ENCODE data around the gene ADAMTS12. TPM values are rescaled to one million over a fixed set of nuclear protein-coding genes. Genes with fewer than 3 reads are reported as not detected.

ADAMTS12 gene
- total RNA-seq, 2 experiments from 2014 or later = not detected

DNA sequence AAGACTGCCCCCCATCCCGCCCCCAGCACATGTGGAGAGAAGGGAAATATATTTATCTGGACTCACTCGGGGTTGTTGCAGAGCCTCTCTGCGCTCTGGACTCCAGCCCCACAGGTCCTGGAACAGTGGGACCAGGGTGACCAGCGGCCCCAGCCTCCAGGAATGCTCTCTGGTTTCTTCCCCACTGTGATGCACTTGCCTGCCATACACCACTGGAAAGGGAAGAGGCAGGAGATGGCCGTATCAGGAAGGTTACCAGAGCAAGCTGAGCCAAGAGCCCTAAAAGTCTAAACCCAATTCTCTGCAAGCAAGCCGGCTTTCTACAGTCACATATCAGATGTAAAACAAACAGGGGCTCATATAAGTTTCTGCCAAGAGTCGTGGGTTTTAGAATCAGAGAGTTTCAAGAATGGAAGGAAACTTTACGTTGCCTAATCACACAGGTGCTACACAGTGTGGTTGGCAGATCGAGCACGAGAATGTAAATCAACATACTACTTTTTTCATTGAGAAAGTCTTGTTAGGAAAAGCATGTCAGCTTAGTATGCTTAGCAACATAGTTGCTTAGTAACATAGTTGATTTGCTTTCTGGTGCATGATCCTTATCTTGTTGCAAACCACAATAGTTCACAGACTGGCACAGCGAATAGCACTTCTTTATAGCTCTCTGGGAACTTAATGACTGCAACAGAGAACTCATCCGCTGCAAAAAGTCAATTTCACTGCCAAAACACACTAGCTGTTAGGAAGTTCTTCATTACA, 249.9 kb downstream of the ADAMTS12 start:
- Mint-ChIP-seq H3K4me3 (no peak overlapping the region), H3K9me3 (peaks cover 2% of the 10 kb centered on the region), H3K36me3 (ENCODE audit: low read depth) (no peaks in the 10 kb centered on the region), H3K27ac (no peak overlapping the region), H3K4me1 (peaks cover 2% of the 10 kb centered on the region), H3K27me3 (no peaks in the 10 kb centered on the region)
- ChIA-PET CTCF (no interaction called here), POLR2A (no interaction called here)
- DNase-seq = no peak

DNA sequence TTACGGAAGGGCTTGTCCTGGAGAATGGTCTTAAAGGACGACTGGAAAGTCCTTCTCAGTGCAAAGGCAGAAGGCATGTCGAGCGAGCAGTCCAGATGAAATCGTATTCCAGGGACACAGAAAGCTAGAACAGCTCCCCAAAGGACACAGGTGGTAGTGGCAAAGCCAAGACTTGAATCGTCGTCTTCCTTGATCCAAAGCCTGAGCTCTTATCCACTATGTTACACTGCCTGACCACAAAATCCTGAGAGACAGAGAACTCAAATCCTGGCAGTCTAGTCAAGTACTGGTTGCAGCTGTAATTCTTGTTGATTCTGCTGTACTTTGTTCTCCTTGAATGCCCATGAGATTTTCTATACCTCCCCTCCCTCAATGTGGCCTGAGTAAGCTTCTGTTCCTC, 252.3 kb downstream of the ADAMTS12 start:
- DNase-seq = no peak
- Mint-ChIP-seq H3K36me3 (ENCODE audit: low read depth) (no peaks in the 10 kb centered on the region), H3K9me3 (no peaks in the 10 kb centered on the region), H3K4me3 (no peak overlapping the region), H3K27ac (no peak overlapping the region), H3K27me3 (no peaks in the 10 kb centered on the region), H3K4me1 (peaks cover 2% of the 10 kb centered on the region)
- POLR2A ChIA-PET = no interaction called here
- CTCF ChIA-PET = no interaction called here

DNA sequence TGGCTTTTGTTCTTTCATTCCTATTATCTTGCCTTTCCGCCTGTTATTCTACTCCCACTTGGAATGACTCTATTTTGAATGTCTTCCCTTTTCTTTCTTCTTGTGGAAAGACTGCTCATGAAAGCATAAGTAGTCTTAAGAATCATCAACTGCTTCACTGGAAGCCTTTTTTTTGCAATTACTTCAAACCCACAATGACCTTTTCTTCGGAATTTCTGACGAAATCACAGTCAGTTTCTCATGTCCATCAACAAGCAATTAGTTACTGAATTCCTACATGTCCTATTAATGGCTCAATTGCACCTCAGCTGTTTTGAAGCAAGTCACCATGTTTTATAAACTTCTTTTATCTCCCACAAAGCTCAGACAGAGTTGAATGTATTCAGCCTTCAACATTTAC, 254.8 kb downstream of the ADAMTS12 start:
- ChIA-PET CTCF (no interaction called here), POLR2A (no interaction called here)
- no peaks in the 10 kb centered on the region for H3K4me1 Mint-ChIP-seq
- H3K4me3 Mint-ChIP-seq = no peak overlapping the region
- no peaks in the 10 kb centered on the region for H3K36me3 Mint-ChIP-seq (ENCODE audit: low read depth)
- H3K27ac Mint-ChIP-seq = no peak overlapping the region
- H3K9me3 Mint-ChIP-seq = no peaks in the 10 kb centered on the region
- H3K27me3 Mint-ChIP-seq = no peaks in the 10 kb centered on the region
- no peak for DNase-seq

DNA sequence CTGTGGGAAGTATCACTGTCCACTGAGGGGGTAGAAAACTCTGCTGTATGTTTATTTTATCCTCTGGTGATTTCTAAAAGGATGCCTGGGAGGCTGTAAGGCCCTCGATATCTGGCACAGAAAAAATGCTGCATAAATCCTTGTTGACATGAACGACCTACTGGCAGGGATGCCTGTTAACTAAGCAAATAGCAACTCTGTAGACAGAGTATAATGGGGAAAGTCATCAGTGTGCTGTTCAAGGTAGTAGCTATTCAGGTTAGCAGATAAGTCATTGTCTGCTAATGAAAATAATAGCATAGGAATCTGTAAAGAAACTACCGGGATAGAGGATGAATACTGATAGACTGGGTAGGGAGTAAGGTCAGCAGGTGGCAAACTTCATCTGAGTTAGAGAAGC, 256.2 kb downstream of the ADAMTS12 start:
- Mint-ChIP-seq H3K27me3 (no peaks in the 10 kb centered on the region), H3K36me3 (ENCODE audit: low read depth) (no peaks in the 10 kb centered on the region), H3K9me3 (no peaks in the 10 kb centered on the region), H3K4me1 (no peaks in the 10 kb centered on the region), H3K4me3 (no peak overlapping the region), H3K27ac (no peak overlapping the region)
- CTCF ChIA-PET = no interaction called here
- POLR2A ChIA-PET = no interaction called here
- DNase-seq = no peak

DNA sequence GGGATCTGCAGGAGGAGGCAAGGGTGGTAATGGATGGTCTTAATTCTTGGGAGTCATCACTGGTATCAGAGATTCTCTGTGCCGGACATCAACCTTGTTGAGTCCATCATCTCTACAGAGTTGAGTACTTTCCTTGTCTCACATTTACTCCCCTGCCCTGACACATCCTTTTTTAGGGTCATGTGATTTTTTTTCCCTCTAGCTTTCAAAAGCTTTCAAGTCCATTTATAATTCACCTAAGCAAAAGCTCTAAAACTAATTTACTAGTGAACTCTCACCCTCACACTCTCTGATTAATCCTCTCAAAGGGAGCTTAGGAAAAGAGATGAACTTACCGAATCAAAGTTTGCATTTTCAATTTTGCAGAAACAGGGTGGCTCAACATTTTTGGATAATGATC, 258.1 kb downstream of the ADAMTS12 start:
- H3K4me3 Mint-ChIP-seq = no peak overlapping the region
- no peaks in the 10 kb centered on the region for H3K4me1 Mint-ChIP-seq
- no peak overlapping the region for H3K27ac Mint-ChIP-seq
- CTCF ChIA-PET = no interaction called here
- DNase-seq = no peak
- POLR2A ChIA-PET = no interaction called here
- no peaks in the 10 kb centered on the region for H3K27me3 Mint-ChIP-seq
- H3K36me3 Mint-ChIP-seq (ENCODE audit: low read depth) = no peaks in the 10 kb centered on the region
- H3K9me3 Mint-ChIP-seq = no peaks in the 10 kb centered on the region

DNA sequence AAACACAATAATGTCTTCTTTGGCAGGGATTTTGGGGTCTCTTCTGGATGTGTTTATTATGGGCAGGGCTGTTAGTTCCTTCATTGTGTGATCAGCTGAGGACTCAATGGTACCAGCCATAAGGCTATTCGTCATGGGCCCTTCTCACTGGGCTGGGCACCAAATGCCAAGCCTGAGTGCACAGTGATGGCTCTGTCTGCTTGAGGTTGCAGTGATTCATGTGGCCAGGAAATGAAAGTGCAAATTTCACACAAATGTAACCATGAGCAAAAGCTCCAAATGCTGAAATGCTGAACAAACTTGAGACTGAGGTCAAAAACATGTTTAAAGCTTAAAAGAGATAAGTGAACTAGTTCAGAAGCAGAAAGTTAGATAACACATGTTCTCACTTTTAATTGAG, 260.0 kb downstream of the ADAMTS12 start:
- Mint-ChIP-seq H3K27ac (no peak overlapping the region), H3K4me3 (no peak overlapping the region), H3K36me3 (ENCODE audit: low read depth) (no peaks in the 10 kb centered on the region), H3K9me3 (no peaks in the 10 kb centered on the region), H3K4me1 (no peaks in the 10 kb centered on the region), H3K27me3 (no peaks in the 10 kb centered on the region)
- DNase-seq = no peak
- ChIA-PET CTCF (interaction anchor here (0.6 kb wide), 1 partner anchor 33 kb away, joined by 3 read pairs; no protein-coding TSS in a partner anchor), POLR2A (no interaction called here)

DNA sequence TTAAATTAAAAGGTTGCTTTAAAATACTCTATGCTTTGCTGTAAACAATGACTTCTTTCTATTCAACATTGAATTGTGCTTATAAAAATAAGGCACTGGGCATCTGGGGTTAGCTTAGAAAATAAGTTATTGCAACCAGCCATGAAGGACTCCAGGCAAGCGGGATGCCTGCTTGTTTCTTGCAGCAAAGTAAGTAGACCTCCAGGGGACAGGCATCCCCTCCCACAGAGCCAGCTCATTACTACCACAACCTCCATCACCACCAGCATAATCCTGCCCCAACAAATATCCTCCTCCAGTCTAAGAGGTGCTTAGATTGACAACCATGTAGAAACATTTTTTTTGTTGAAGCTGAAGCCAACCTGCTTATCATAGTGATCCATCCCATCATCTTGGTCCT, 260.7 kb downstream of the ADAMTS12 start:
- no peak overlapping the region for H3K4me3 Mint-ChIP-seq
- POLR2A ChIA-PET = no interaction called here
- CTCF ChIA-PET = no interaction called here

DNA sequence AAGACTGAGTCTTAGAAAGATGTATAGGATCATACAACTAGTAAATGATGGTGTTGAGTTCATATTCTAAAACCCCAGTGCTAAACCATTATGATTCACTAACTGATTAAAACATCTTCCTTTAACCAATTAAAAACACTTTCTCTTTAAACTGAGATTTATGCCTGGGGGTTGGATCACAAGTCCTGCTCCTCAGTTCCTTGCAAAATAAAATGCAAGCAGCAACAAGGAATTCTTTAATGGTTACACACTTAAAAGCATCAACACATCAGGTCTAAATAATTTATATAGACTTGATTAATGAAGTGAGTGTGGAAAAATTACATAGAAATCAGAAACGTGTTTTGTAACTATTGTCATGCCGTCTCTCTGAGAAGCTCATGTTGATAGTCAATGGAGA, 261.8 kb downstream of the ADAMTS12 start:
- no peak for DNase-seq
- Mint-ChIP-seq H3K4me1 (no peaks in the 10 kb centered on the region), H3K9me3 (no peaks in the 10 kb centered on the region), H3K36me3 (ENCODE audit: low read depth) (no peaks in the 10 kb centered on the region), H3K27ac (no peak overlapping the region), H3K27me3 (no peaks in the 10 kb centered on the region), H3K4me3 (no peak overlapping the region)
- ChIA-PET CTCF (no interaction called here), POLR2A (no interaction called here)

More for the DNA sequence above, 260.7 kb downstream of the ADAMTS12 start:
- no peaks in the 10 kb centered on the region for H3K36me3 Mint-ChIP-seq (ENCODE audit: low read depth)
- no peak overlapping the region for H3K27ac Mint-ChIP-seq
- DNase-seq = no peak
- no peaks in the 10 kb centered on the region for H3K27me3 Mint-ChIP-seq
- H3K9me3 Mint-ChIP-seq = no peaks in the 10 kb centered on the region
- no peaks in the 10 kb centered on the region for H3K4me1 Mint-ChIP-seq

DNA sequence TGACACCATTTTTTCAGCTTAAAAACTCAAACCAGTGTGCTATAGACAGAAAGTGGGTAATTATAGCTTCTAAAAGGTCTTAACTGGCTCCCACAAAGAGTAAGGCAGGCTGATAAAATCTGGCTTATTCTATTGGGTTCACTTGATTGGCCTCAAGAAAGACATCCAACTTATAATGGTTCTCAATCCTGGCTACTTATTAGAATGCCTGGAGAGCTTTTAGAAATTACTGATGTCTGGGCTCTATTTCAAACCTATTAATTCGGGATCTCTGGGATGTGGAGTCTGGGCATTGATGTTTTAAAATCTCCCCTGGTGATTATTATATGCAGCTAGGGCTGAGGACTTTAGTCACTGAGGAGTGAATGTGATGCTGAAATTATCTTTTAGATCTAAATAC, 263.0 kb downstream of the ADAMTS12 start:
- DNase-seq = no peak
- no peaks in the 10 kb centered on the region for H3K4me1 Mint-ChIP-seq
- H3K36me3 Mint-ChIP-seq (ENCODE audit: low read depth) = no peaks in the 10 kb centered on the region
- no peaks in the 10 kb centered on the region for H3K9me3 Mint-ChIP-seq
- no peaks in the 10 kb centered on the region for H3K27me3 Mint-ChIP-seq
- CTCF ChIA-PET = interaction anchor here (1.1 kb wide), 1 partner anchor 11 kb away, joined by 3 read pairs; no protein-coding TSS in a partner anchor
- no peak overlapping the region for H3K4me3 Mint-ChIP-seq
- H3K27ac Mint-ChIP-seq = no peak overlapping the region
- POLR2A ChIA-PET = interaction anchor here (0.5 kb wide), 1 partner anchor 12 kb away, joined by 3 read pairs; no protein-coding TSS in a partner anchor

DNA sequence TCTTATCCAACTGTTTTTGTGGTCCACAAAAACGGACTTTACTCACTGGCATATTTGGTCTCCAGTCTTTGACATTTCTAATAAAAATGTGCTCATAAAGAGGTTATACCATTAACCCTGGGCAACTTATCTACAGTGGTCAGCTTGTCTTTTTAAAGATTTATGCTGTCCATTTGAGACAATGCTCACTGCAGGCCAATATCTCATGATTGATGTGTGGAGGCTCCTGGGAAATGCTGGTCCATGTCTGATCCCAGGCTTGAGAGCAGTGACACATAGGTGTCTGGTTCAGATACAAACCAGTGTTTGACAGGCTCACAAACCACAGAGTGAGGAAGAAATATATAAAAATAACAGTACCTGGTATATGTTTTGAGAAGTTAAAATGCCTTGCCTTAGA, 270.3 kb downstream of the ADAMTS12 start:
- ChIA-PET CTCF (no interaction called here), POLR2A (no interaction called here)
- DNase-seq = no peak
- H3K4me1 Mint-ChIP-seq = no peaks in the 10 kb centered on the region
- no peaks in the 10 kb centered on the region for H3K36me3 Mint-ChIP-seq (ENCODE audit: low read depth)
- H3K27ac Mint-ChIP-seq = no peak overlapping the region
- no peaks in the 10 kb centered on the region for H3K9me3 Mint-ChIP-seq
- no peaks in the 10 kb centered on the region for H3K27me3 Mint-ChIP-seq
- no peak overlapping the region for H3K4me3 Mint-ChIP-seq

DNA sequence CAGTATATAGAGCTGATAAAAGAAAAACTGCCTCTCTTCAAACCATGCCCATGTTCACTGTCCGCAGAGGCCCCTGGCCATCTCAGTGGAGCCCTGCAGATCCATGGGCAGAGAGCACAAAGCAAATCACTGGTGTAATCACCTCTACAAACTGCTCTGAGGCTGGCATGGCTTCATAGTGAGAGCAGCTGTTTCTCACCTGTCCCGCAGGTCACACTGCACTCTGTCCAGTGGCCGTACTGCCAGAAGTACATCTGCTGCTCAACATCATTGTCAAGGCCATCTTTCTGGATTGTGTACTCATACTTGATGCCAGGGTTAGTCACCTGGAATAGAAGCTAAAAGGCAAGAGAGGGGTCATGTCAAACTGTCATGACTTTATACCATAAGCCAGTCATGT, 277.8 kb downstream of the ADAMTS12 start:
- no peaks in the 10 kb centered on the region for H3K27me3 Mint-ChIP-seq
- no peak overlapping the region for H3K27ac Mint-ChIP-seq
- no peak overlapping the region for H3K4me3 Mint-ChIP-seq
- no peaks in the 10 kb centered on the region for H3K36me3 Mint-ChIP-seq (ENCODE audit: low read depth)
- H3K4me1 Mint-ChIP-seq = no peaks in the 10 kb centered on the region
- POLR2A ChIA-PET = no interaction called here
- no peaks in the 10 kb centered on the region for H3K9me3 Mint-ChIP-seq
- no peak for DNase-seq
- CTCF ChIA-PET = no interaction called here

DNA sequence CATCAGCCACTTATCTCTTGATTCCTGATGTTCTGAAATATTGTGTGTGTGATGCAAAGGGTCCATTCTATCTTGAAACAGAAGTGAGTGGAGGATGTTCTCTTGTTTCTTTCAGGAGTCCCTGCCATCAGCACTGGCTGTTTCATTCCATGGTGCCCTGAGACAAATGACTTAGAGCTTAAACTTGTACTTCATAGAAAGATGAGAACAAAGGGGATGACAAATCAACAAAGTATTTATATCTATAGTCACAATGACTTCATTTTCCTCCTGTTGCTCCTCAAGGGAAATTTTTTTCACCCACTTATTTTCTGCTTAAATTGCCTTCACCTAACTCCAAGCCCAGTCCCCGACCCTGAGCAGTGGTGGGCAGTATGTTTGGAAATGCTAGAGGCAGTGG, 279.4 kb downstream of the ADAMTS12 start:
- DNase-seq = no peak
- H3K9me3 Mint-ChIP-seq = no peaks in the 10 kb centered on the region
- POLR2A ChIA-PET = no interaction called here
- no peaks in the 10 kb centered on the region for H3K27me3 Mint-ChIP-seq
- CTCF ChIA-PET = no interaction called here
- H3K4me3 Mint-ChIP-seq = no peak overlapping the region
- no peak overlapping the region for H3K27ac Mint-ChIP-seq
- H3K4me1 Mint-ChIP-seq = no peaks in the 10 kb centered on the region
- no peaks in the 10 kb centered on the region for H3K36me3 Mint-ChIP-seq (ENCODE audit: low read depth)

DNA sequence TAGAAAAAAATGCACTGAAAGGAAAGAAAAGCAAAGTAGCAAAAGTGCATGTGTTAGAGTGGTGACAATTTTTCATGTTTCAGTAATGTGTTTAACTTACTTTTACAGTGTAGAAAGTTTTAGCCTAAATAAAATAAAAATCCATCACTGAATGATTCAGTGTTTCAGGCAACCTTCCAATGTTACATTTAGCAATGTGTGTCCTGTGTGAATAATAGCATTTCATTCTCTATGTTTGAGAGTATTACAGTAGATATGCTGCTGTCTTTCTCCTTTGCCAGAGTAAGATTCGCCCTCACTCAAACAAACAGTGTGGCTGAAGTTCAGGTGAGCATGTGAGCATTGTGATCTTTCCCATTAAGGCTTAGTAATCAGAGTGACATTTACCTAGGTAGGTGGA, 279.9 kb downstream of the ADAMTS12 start:
- DNase-seq = no peak
- CTCF ChIA-PET = no interaction called here

DNA sequence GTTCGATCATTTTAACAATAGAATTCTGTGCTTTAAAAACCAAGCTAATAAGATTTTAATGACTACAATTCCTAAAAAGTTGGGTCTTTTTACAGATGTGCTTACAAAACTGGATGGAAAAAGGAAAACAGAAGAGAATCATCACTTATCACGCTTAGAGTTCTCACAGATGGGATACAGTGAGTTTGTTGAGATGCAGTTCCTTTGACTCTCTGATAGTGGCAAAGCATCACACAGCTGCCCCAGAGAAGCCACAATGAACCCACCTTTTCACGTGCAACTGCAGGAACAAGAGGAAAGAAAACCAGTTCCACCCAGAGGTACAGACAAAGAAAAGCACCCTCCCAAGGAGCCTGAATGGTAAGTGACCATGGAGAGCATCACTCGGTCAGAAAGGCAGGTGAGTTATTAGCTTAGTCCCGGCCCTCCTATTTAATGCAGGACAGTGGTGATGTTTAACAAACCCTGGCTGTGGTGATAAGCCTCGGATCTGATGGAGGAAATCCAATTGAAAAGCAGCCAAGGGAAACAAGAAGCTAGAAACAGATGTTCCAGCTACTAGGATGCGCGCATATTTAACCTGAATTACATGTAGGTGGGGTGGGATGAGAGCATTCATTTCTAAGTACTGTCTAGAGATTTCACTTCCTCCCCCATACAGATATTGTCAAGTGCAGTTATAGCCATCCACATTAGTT, 283.3 kb downstream of the ADAMTS12 start:
- ChIA-PET CTCF (interaction anchor here (1.7 kb wide), 1 partner anchor 19 kb away, joined by 4 read pairs; no protein-coding TSS in a partner anchor), POLR2A (no interaction called here)
- no peak overlapping the region for H3K27ac Mint-ChIP-seq
- peaks cover 2% of the 10 kb centered on the region for H3K27me3 Mint-ChIP-seq
- no peaks in the 10 kb centered on the region for H3K36me3 Mint-ChIP-seq (ENCODE audit: low read depth)
- H3K4me1 Mint-ChIP-seq = no peaks in the 10 kb centered on the region
- no peak overlapping the region for H3K4me3 Mint-ChIP-seq
- DNase-seq = no peak
- no peaks in the 10 kb centered on the region for H3K9me3 Mint-ChIP-seq

More for the DNA sequence above, 279.9 kb downstream of the ADAMTS12 start:
- Mint-ChIP-seq H3K36me3 (ENCODE audit: low read depth) (no peaks in the 10 kb centered on the region), H3K4me3 (no peak overlapping the region), H3K9me3 (no peaks in the 10 kb centered on the region), H3K4me1 (no peaks in the 10 kb centered on the region), H3K27me3 (no peaks in the 10 kb centered on the region), H3K27ac (no peak overlapping the region)
- POLR2A ChIA-PET = no interaction called here

Data from activated CD4-positive, alpha-beta memory T cell treated with anti-CD3 and anti-CD28 coated beads, Interleukin-2, amount 10 ng/mL, durations not matched to agents 7 days and 5 days (primary cell).